ENCODE data around the gene SMPD3.

SMPD3 gene

DNA sequence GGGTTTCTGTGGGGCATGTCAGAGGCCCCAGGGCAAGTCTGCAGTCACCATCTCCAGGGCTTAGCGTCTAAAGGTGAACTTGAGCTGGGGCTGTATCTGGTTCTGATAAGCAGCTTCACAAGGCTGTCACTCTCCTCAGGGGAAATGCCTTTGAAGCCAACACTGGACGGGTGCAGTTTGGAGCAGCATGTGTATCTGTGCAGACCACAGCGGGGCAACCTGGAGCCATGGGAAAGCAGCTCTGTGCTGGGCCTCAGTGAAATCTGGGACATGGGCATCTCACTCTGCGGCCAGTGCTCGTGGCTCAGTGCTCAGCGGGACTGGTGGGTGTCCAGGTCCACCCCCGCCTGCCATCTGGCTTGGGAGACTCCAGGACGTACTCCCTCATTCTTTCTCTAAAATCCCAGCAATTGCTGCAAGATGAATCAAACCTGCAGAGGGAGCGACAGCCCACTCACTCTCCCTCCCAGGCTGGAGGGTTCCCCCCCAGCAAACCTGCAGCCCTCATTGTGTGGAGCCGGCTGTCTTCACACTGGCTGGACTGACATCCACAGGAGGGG is 74.0 kb downstream of the SMPD3 start:
- Histone ChIP-seq H3K4me3 (ENCODE audit: low read depth, low read length) (no peak overlapping the region), H3K36me3 (ENCODE audit: control insufficient read depth, insufficient read depth, low read length) (no peaks in the 10 kb centered on the region), H3K27ac (ENCODE audit: low read depth, low read length) (no peak overlapping the region), H3K9me3 (ENCODE audit: control insufficient read depth, insufficient read depth, low read depth, low read length) (no peaks in the 10 kb centered on the region), H3K4me1 (ENCODE audit: control insufficient read depth, insufficient read depth, low read length) (no peaks in the 10 kb centered on the region), H3K9ac (ENCODE audit: low read length) (no peak overlapping the region), H3K27me3 (ENCODE audit: control insufficient read depth, insufficient read depth, low read length) (no peaks in the 10 kb centered on the region)

DNA sequence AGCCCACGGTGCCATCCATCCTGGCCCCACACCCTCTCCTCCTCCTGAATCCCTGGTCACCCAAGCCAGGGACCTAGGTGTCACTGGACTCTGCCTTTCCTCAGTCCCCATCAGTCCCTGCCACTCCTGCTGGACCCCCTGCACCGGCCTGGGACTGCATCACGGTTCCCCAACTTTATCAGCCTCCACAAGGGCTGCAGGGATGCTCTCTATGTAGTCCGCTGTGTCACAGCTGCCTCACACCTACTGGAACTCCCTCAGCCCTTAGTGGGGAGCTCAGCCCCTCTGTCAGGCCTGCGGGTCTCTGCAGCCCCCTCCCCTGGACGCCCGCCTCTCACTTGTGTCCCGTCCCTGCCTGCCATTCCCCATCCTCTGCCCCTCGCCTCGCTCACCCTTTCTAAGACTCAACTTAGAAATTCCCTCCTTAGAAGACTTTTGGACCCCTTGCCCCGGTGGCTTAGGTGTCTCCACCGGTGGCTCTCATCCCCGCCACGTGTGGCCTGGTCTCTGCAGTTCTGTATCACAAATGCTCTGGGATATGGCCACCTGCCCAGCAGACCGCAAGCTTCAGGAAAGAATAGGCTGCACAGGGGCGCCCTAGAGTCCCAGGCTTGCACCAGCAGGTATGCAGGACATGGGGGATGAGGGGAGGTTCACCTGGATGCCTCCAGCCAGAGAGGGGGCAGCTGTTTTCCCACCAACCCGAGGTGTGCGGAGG is 74.6 kb downstream of the SMPD3 start:
- H3K27me3 ChIP-seq (ENCODE audit: control insufficient read depth, insufficient read depth, low read length), result no peaks in the 10 kb centered on the region
- no peaks in the 10 kb centered on the region for H3K4me1 ChIP-seq (ENCODE audit: control insufficient read depth, insufficient read depth, low read length)
- H3K36me3 ChIP-seq (ENCODE audit: control insufficient read depth, insufficient read depth, low read length), result no peaks in the 10 kb centered on the region
- no peak overlapping the region for H3K4me3 ChIP-seq (ENCODE audit: low read depth, low read length)
- H3K9ac ChIP-seq (ENCODE audit: low read length), result no peak overlapping the region
- H3K9me3 ChIP-seq (ENCODE audit: control insufficient read depth, insufficient read depth, low read depth, low read length), result no peaks in the 10 kb centered on the region
- no peak overlapping the region for H3K27ac ChIP-seq (ENCODE audit: low read depth, low read length)

DNA sequence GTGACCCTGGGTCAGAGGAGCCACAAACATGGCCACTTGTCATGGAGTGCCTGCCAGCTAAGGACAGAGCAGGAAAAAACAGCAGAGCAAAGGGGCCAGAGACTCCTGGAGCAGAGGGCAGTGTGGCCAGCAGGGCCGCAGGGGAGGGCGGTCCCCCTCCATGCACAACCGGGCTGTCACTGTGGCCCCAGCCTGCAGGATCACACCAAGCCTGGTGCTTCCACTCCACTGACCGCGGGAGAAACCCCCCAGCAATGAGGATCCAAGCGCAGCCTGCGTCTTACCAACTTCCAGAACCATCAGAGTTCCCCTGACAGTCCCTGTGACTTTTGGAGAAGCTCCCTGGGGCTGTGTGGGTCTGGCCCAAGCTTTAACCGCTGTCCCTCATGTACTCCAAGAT is 75.5 kb downstream of the SMPD3 start:
- no peak overlapping the region for H3K27ac ChIP-seq (ENCODE audit: low read depth, low read length)
- H3K27me3 ChIP-seq (ENCODE audit: control insufficient read depth, insufficient read depth, low read length), result no peaks in the 10 kb centered on the region
- no peaks in the 10 kb centered on the region for H3K4me1 ChIP-seq (ENCODE audit: control insufficient read depth, insufficient read depth, low read length)
- H3K9me3 ChIP-seq (ENCODE audit: control insufficient read depth, insufficient read depth, low read depth, low read length), result no peaks in the 10 kb centered on the region
- no peak overlapping the region for H3K4me3 ChIP-seq (ENCODE audit: low read depth, low read length)
- H3K36me3 ChIP-seq (ENCODE audit: control insufficient read depth, insufficient read depth, low read length), result no peaks in the 10 kb centered on the region
- H3K9ac ChIP-seq (ENCODE audit: low read length), result no peak overlapping the region

DNA sequence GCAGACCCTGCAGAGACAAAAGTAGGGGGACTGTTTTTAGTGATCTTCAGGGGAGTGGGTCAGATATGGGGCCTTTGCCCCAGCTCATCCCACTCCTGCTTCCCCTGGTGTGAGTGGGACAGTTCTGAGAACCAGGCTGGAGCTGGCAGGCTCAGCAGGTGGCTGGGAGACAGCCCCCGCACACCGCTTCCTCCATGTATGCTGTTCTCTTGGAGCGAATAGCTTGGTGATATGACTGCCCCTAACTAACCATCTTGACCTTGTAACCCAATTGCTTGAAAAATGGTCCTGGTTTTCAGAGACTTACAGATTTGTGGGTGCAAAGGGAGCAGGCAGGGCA is 76.0 kb downstream of the SMPD3 start:
- peaks cover 4% of the 10 kb centered on the region for H3K4me1 ChIP-seq (ENCODE audit: control insufficient read depth, insufficient read depth, low read length)
- no peak overlapping the region for H3K4me3 ChIP-seq (ENCODE audit: low read depth, low read length)
- H3K27me3 ChIP-seq (ENCODE audit: control insufficient read depth, insufficient read depth, low read length), result no peaks in the 10 kb centered on the region
- no peaks in the 10 kb centered on the region for H3K9me3 ChIP-seq (ENCODE audit: control insufficient read depth, insufficient read depth, low read depth, low read length)
- no peaks in the 10 kb centered on the region for H3K36me3 ChIP-seq (ENCODE audit: control insufficient read depth, insufficient read depth, low read length)
- H3K9ac ChIP-seq (ENCODE audit: low read length), result no peak overlapping the region
- no peak overlapping the region for H3K27ac ChIP-seq (ENCODE audit: low read depth, low read length)

DNA sequence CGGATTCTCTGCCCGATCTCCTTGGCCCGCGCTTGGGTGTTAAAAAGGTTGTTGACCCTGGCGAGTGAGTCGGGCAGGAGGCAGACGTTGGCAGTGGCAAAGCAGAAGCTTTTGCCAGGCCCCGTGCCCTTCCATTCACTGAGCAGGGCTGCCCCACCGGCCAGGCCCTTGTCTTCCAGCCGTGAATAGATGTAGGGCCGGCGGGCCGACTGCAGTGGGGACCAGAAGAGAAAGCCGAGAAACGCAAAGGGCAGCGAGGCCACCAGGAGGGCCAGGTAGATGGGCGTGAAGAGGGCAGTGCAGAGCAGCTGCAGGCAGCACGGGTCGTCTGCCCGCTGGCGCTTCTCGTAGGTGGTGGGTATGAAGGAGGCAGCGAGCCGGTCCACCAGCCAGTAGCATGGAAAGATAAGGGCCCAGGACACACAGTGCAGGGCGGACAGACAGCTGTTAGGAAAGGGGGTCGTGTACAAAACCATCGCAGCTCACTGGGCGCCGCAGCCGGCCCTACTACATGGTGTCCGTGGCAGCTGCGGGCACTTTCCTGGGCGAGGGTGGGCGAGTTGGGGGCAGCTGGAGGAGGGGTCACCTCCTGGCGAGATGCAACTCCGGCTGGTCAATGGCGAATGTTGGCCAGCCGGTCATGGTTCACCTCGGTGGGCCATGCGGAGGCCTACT is 76.5 kb downstream of the SMPD3 start:
- peaks cover 7% of the 10 kb centered on the region for H3K4me1 ChIP-seq (ENCODE audit: control insufficient read depth, insufficient read depth, low read length)
- H3K27ac ChIP-seq (ENCODE audit: low read depth, low read length), result no peak overlapping the region
- H3K36me3 ChIP-seq (ENCODE audit: control insufficient read depth, insufficient read depth, low read length), result no peaks in the 10 kb centered on the region
- H3K27me3 ChIP-seq (ENCODE audit: control insufficient read depth, insufficient read depth, low read length), result no peaks in the 10 kb centered on the region
- no peaks in the 10 kb centered on the region for H3K9me3 ChIP-seq (ENCODE audit: control insufficient read depth, insufficient read depth, low read depth, low read length)
- no peak overlapping the region for H3K4me3 ChIP-seq (ENCODE audit: low read depth, low read length)
- H3K9ac ChIP-seq (ENCODE audit: low read length), result no peak overlapping the region

DNA sequence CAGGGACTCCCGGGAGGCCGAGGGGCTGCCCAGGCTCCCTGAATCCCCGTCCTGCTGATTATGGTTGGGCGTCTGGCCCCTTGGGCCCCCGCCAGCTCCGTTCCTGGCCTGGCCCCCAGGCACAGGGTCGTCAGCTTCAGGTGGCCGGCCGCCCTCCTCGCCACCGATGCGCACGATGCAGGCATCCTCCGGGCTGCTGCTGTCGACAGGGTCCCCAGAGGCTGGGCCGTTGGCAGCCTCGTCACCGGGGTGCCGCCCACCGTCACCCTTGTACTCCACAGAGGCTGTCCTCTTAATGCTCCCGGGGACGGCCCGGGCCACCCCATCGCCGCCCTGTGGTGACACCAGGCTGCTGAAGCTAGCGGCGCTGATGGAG is 77.0 kb downstream of the SMPD3 start:
- Histone ChIP-seq H3K27me3 (ENCODE audit: control insufficient read depth, insufficient read depth, low read length) (no peaks in the 10 kb centered on the region), H3K4me1 (ENCODE audit: control insufficient read depth, insufficient read depth, low read length) (peaks cover 7% of the 10 kb centered on the region), H3K9ac (ENCODE audit: low read length) (no peak overlapping the region), H3K4me3 (ENCODE audit: low read depth, low read length) (no peak overlapping the region), H3K36me3 (ENCODE audit: control insufficient read depth, insufficient read depth, low read length) (no peaks in the 10 kb centered on the region), H3K9me3 (ENCODE audit: control insufficient read depth, insufficient read depth, low read depth, low read length) (no peaks in the 10 kb centered on the region), H3K27ac (ENCODE audit: low read depth, low read length) (no peak overlapping the region)

DNA sequence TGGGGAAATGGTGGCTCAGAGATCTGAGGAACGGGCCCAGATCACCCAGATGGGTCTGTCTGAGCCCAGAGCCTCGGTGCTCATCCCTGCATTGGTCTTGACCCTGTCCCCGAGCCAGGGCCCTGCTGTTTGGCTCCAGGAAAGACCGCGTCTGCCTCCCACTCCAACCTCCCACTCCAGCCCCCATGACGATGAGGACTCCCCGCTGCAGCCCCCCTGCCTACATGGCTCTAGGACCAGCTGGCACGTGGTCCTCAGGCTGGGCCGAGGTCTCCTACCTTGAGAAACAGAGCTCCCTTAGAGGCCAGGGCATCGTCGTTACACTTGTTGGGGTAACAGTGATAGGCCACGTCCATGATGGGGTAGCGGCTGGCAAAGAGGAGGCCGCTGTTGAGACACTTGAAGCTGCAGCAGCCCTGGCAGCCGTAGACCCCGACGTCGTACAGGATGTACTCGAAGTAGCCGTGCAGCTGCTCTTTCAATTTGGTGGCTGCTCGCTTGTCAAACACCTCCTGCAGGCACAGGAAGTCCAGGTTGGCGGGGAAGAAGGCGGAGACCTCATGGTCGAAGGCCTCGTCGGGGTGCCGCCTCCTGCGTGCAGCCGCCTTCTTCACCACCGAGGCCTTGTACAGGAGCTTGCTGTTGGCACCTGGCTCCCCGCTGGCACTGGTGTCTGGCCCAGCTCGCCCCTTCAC is 77.6 kb downstream of the SMPD3 start:
- H3K27ac ChIP-seq (ENCODE audit: low read depth, low read length), result no peak overlapping the region
- no peaks in the 10 kb centered on the region for H3K36me3 ChIP-seq (ENCODE audit: control insufficient read depth, insufficient read depth, low read length)
- no peaks in the 10 kb centered on the region for H3K27me3 ChIP-seq (ENCODE audit: control insufficient read depth, insufficient read depth, low read length)
- H3K4me3 ChIP-seq (ENCODE audit: low read depth, low read length), result no peak overlapping the region
- no peaks in the 10 kb centered on the region for H3K9me3 ChIP-seq (ENCODE audit: control insufficient read depth, insufficient read depth, low read depth, low read length)
- H3K4me1 ChIP-seq (ENCODE audit: control insufficient read depth, insufficient read depth, low read length), result peaks cover 7% of the 10 kb centered on the region
- no peak overlapping the region for H3K9ac ChIP-seq (ENCODE audit: low read length)

DNA sequence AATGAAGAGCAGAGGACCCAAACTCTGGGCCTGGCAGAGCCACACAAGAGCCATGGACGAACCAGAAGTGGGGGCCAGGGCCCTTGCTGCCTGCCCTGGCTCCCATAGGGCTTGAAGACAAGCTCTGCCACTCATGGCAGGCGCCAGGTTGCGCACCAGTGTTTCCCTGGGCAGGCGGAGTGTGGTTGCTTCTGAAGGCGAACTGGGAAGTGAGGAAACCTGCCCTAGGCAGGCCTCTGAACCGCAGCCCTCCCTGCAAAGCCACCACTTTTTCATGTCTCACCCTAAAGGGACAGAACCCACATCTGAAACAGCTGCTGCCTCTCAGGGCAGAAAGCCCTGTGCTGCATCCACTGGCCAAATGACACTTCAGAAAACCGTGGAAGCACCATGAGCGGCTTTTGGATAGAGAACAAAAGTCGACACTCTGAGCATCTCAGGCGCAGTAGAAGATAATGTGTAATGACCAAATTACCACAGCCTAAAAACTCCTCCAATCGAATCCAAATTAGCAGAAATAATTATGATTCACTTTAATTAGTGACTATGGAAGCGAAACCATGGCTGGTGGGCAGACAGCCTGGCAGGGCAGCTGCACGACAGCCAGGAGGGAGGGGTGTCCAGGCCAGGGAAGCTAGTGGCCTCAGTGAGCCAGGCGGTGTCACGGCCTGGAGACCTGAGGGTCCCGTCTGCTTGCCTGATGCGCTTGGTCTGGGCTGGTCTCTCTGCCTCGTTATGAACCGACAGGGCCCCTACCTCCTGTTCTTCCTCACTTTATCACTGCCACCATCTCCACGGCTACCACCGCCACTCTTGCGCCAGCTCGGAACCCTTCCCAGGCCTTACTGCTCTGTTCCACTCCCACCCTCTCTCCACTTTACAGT is 78.4 kb downstream of the SMPD3 start:
- H3K27me3 ChIP-seq (ENCODE audit: control insufficient read depth, insufficient read depth, low read length), result no peaks in the 10 kb centered on the region
- no peaks in the 10 kb centered on the region for H3K9me3 ChIP-seq (ENCODE audit: control insufficient read depth, insufficient read depth, low read depth, low read length)
- H3K27ac ChIP-seq (ENCODE audit: low read depth, low read length), result no peak overlapping the region
- H3K4me1 ChIP-seq (ENCODE audit: control insufficient read depth, insufficient read depth, low read length), result peaks cover 8% of the 10 kb centered on the region
- H3K36me3 ChIP-seq (ENCODE audit: control insufficient read depth, insufficient read depth, low read length), result no peaks in the 10 kb centered on the region
- H3K9ac ChIP-seq (ENCODE audit: low read length), result no peak overlapping the region
- H3K4me3 ChIP-seq (ENCODE audit: low read depth, low read length), result no peak overlapping the region

DNA sequence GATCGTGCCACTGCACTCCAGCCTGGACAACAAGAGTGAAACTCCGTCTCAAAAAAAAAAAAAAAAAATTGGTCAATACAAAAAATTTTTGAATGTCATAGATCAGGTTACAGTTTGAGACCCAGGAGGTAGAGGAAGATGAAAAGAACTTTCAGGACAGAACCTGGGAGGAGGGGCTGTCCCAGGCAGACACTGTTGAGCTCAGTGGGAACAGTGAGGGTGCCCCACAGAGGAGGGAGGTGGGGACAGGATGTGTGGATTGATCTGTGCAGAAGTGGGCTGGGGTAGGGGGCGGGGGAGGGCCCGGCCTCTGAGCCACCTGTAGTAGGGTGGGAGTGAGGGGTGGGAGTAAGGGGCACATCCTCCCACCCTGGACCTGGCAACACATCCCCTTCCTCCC is 79.1 kb downstream of the SMPD3 start:
- Histone ChIP-seq H3K9me3 (ENCODE audit: control insufficient read depth, insufficient read depth, low read depth, low read length) (no peaks in the 10 kb centered on the region), H3K27me3 (ENCODE audit: control insufficient read depth, insufficient read depth, low read length) (no peaks in the 10 kb centered on the region), H3K4me1 (ENCODE audit: control insufficient read depth, insufficient read depth, low read length) (peaks cover 12% of the 10 kb centered on the region)

DNA sequence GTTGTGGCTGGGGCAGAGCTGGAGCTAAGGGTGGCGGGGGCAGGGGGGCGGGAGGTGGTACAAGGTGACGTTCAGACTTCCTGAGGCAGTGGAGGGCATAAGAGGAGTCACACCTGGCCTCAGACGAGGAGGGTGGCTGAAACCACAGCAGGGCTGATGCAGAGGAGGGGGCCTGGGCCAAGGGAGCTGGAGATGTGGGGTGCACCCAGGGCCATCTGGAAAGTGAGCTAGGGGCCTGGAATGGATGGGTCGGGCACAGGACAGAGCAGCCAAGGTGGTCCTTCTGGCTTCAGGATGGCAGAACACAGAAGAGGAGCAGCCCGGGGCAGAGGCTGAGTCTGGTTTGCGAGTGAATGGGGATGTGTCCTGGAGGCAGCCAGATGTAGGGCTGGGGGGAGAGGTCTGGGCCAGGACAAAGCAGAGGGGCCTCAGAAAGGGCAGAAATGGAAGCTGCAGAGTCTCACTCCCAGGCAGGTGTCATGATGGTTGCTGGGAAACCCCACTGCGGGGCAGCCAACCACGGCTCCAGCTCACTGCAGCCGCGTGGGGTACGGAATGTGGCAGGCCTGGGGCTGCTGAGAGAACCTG is 79.9 kb downstream of the SMPD3 start:
- H3K4me3 ChIP-seq (ENCODE audit: low read depth, low read length), result no peak overlapping the region

More for the DNA sequence above, 79.1 kb downstream of the SMPD3 start:
- no peak overlapping the region for H3K4me3 ChIP-seq (ENCODE audit: low read depth, low read length)
- no peak overlapping the region for H3K9ac ChIP-seq (ENCODE audit: low read length)
- no peak overlapping the region for H3K27ac ChIP-seq (ENCODE audit: low read depth, low read length)
- no peaks in the 10 kb centered on the region for H3K36me3 ChIP-seq (ENCODE audit: control insufficient read depth, insufficient read depth, low read length)

More for the DNA sequence above, 79.9 kb downstream of the SMPD3 start:
- H3K9ac ChIP-seq (ENCODE audit: low read length), result no peak overlapping the region
- H3K4me1 ChIP-seq (ENCODE audit: control insufficient read depth, insufficient read depth, low read length), result peaks cover 14% of the 10 kb centered on the region
- H3K9me3 ChIP-seq (ENCODE audit: control insufficient read depth, insufficient read depth, low read depth, low read length), result no peaks in the 10 kb centered on the region
- no peak overlapping the region for H3K27ac ChIP-seq (ENCODE audit: low read depth, low read length)
- H3K36me3 ChIP-seq (ENCODE audit: control insufficient read depth, insufficient read depth, low read length), result no peaks in the 10 kb centered on the region
- no peaks in the 10 kb centered on the region for H3K27me3 ChIP-seq (ENCODE audit: control insufficient read depth, insufficient read depth, low read length)

Measured in HUES6 (cell line).